Heart left ventricle (tissue), 13 donors: ENCODE data around the gene DDN.

Experiments used
- POLR2A ChIP-seq, 2 donors: fragments of 450-650 bp; IDR thresholded peaks; one replicate each; pipeline ENCODE4 v1.6.1; 2017; ENCODE audit warnings: antibody characterized with exemption in 2 of 2, mild to moderate bottlenecking in 2 of 2, moderate library complexity in 2 of 2
- TF ChIP-seq, protein P1 (sequence below), 12 donors: fragments of 200-600 bp; sonication (generic) in 4 of 12; IDR thresholded peaks; one replicate each; pipeline versions ENCODE4 v1.5.0 to v1.8.0; 2018 to 2022; ENCODE audit warnings: antibody characterized with exemption in 12 of 12, mild to moderate bottlenecking in 5 of 12
- donor health status: ischemic (EF 13 %, LVEDD 7.1; RV severe dilation, severe dysfunction).
- donor health status: DM: no; HTN: yes; CAD: no.
- donor health status: DM: no; HTN: no; CAD: no.
- donor health status: ischemic (EF 25% LVEDD 6.9; RV normal size, moderate dysfunction).
- donor health status: ischemic (EF 25% LVEDD 5.7; RV mildly dilated, moderate dysfunction).
- donor health status: ischemic (EF 35%, LVEDD 5.7; RV mildly dilated, moderate dysfunction).
- donor health status: nonischemic (EF 11% LVEDD 7.7; RV severe dilation, severe dysfunction).
- donor health status: DM: yes; HTN: yes; CAD: no.
- donor health status: PGD.
- donor health status: ischemic (EF 29% LVEDD 5.4; RV normal size, mild dysfunction).
- donor health status: nonischemic (EF 23%, LVEDD 6.1; RV moderate dilation, normal function).

DNA sequence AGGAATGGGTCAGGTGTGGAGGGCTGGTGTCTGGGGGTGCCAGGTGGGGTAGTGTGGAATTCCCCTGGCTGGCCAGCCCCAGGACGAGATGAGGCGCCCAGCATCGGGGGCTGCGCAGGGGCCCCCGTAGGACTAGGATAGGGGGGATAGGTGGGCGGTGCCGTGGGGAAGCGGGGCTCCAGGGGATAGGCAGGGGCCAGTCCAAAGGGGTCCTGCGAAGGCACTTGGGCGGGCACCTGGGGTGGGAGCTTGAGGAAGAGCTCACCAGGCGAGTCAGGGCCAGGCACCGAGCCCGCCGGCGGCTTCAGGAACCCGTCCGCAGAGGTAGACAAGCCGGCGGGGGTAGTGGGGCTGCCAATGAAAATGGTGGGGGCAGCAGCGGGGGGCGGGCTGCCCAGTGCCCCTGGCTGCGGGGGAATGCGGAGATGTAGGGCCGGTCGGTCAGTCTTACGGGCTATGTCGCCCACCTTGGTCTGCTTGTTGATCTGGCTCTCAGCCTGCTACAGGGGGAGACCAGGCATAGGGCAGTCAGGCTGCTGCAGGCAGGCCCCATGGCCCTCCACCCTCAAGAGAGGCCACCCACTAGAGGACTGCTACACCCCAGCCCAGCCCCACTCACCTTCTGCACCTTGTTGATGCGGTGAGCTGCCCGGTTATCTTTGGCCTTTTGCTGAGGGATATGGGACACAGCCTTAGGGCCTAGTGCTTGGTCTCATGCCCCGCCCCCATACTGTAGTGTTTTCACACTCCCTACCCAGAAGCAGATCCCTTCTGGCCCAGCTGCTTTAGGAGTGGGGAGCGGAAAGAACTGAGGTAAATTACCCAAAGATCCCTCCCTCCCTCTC, 42.1 kb upstream of the DDN start:
- no peak for TF ChIP-seq POLR2A (IDR thresholded peaks at IDR 0.05)
- TF ChIP-seq, protein P1, sequence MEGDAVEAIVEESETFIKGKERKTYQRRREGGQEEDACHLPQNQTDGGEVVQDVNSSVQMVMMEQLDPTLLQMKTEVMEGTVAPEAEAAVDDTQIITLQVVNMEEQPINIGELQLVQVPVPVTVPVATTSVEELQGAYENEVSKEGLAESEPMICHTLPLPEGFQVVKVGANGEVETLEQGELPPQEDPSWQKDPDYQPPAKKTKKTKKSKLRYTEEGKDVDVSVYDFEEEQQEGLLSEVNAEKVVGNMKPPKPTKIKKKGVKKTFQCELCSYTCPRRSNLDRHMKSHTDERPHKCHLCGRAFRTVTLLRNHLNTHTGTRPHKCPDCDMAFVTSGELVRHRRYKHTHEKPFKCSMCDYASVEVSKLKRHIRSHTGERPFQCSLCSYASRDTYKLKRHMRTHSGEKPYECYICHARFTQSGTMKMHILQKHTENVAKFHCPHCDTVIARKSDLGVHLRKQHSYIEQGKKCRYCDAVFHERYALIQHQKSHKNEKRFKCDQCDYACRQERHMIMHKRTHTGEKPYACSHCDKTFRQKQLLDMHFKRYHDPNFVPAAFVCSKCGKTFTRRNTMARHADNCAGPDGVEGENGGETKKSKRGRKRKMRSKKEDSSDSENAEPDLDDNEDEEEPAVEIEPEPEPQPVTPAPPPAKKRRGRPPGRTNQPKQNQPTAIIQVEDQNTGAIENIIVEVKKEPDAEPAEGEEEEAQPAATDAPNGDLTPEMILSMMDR (IDR thresholded peaks at IDR 0.05) = no peak
